ENCODE results near the gene GCGR. TPM values are rescaled to one million over a fixed set of nuclear protein-coding genes. Genes with fewer than 3 reads are reported as not detected.
A peak's percentile ranks its signal among the peaks of the same experiment; 100 is the strongest.

Gene GCGR
- total and polyA plus RNA-seq, 2 of the 13 experiments (the other 11 are each of a cell fraction or from before 2014, with no cell fraction given): 0.04 to 0.13 TPM

DNA sequence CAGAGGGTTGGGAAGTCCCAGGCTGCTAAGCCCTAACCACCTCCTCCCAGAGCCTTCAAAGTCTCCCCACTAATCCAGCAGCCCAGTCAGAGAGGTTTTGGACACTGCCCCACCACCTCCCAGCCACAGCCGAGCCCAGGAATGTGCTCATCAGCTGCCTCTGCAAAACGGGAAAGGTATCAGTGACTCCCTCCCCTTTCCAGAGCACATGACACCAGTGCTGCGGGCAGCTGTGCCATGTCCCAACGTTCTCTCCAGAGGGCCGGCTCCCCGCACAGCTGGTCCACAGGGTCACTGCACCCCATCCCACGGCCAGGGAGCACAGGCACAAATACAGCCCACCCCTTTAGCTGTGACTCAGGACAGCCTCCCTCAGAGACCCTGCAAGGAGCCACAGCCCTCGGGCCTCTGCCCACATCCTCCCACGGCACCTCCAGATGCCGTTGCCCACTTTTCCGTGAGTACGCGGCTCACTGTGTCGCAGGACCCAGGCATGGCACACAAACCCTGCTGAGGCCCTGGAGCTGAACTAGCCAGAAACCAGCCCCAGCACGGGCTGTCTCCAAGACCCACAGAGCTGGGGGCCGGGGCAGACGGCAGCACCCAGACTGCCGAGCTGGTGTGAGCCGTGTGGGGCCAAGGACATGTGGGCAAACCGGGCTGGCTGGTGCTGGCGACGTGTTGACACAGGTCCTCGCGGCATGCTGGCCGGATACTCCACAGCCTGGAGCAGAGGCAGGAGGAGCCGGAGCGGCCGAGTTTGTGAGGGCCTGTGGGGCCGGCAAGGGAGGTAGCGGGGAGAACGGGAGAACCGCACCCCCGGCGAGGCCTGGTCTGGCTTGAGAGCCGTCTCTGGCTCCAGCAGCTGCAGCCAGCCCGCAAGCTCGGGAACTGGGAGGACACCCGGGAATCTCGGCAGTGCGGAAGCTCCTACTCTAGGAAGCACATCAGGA, 37.2 kb downstream of the GCGR start (continued):
- TF ChIP-seq PCBP2 (optimal IDR thresholded peaks at IDR 0.05; ENCODE audit: low read depth, low read length, poor library complexity, severe bottlenecking) (no peak), ATAD3A (CRISPR knock-in tag; IDR thresholded peaks at IDR 0.05) (no peak), ZSCAN21 (CRISPR knock-in tag; IDR thresholded peaks at IDR 0.05; ENCODE audit: borderline replicate concordance) (no peak), NFKB2 (CRISPR knock-in tag; IDR thresholded peaks at IDR 0.05; ENCODE audit: borderline replicate concordance) (no peak), RXRA (CRISPR knock-in tag; IDR thresholded peaks at IDR 0.05) (0 out of 2 replicates have a peak, but pooled peaks have one; percentile 23)
- TF ChIP-seq, protein P1, sequence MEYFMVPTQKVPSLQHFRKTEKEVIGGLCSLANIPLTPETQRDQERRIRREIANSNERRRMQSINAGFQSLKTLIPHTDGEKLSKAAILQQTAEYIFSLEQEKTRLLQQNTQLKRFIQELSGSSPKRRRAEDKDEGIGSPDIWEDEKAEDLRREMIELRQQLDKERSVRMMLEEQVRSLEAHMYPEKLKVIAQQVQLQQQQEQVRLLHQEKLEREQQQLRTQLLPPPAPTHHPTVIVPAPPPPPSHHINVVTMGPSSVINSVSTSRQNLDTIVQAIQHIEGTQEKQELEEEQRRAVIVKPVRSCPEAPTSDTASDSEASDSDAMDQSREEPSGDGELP (IDR thresholded peaks at IDR 0.05; ENCODE audit: borderline replicate concordance, low read depth): no peak
- TF ChIP-seq, protein P2, sequence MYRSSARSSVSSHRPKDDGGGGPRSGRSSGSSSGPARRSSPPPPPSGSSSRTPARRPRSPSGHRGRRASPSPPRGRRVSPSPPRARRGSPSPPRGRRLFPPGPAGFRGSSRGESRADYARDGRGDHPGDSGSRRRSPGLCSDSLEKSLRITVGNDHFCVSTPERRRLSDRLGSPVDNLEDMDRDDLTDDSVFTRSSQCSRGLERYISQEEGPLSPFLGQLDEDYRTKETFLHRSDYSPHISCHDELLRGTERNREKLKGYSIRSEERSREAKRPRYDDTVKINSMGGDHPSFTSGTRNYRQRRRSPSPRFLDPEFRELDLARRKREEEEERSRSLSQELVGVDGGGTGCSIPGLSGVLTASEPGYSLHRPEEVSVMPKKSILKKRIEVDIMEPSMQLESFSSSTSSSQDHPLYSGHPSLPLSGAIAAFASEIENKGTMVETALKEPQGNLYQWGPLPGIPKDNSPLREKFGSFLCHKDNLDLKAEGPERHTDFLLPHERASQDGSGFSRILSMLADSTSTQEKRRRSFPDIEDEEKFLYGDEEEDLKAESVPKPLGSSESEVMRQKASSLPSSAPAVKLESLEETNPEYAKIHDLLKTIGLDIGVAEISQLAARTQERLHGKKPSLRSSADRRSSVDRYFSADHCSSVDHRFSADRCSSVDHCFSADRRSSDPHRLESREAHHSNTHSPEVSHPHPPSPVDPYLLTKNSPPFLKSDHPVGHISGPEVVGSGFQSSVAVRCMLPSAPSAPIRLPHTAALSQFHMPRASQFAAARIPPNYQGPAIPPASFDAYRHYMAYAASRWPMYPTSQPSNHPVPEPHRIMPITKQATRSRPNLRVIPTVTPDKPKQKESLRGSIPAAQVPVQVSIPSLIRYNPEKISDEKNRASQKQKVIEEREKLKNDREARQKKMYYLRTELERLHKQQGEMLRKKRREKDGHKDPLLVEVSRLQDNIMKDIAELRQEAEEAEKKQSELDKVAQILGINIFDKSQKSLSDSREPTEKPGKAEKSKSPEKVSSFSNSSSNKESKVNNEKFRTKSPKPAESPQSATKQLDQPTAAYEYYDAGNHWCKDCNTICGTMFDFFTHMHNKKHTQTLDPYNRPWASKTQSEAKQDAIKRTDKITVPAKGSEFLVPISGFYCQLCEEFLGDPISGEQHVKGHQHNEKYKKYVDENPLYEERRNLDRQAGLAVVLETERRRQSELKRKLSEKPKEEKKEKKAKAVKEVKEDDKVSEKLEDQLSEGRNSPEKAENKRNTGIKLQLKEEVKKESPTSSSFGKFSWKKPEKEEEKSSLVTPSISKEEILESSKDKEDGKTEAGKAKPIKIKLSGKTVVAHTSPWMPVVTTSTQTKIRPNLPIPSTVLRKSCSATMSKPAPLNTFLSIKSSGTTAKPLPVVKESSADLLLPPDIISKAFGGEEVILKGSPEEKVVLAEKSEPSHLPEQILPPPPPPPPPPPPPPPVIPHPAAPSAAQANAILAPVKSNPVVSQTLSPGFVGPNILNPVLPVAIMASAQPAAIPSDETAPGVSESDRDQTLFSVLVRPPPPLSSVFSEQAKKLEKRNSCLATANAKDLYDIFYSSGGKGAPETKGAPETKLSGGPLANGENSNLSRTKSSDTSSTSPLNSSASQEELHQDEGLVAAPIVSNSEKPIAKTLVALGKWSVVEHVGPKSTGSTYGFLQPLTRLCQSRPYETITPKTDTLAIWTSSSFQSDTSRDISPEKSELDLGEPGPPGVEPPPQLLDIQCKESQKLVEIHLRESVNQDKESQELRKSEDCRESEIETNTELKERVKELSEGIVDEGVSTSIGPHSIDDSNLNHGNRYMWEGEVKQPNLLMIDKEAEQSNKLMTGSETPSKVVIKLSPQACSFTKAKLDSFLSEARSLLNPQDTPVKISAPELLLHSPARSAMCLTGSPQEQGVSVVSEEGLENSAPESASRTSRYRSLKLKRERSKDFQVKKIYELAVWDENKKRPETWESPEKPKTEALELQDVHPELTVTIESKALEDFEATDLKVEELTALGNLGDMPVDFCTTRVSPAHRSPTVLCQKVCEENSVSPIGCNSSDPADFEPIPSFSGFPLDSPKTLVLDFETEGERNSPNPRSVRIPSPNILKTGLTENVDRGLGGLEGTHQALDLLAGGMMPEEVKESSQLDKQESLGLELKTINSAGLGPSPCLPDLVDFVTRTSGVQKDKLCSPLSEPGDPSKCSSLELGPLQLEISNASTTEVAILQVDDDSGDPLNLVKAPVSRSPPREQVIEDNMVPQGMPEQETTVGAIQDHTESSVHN (CRISPR knock-in tag; IDR thresholded peaks at IDR 0.05): no peak
- TF ChIP-seq, protein P3, sequence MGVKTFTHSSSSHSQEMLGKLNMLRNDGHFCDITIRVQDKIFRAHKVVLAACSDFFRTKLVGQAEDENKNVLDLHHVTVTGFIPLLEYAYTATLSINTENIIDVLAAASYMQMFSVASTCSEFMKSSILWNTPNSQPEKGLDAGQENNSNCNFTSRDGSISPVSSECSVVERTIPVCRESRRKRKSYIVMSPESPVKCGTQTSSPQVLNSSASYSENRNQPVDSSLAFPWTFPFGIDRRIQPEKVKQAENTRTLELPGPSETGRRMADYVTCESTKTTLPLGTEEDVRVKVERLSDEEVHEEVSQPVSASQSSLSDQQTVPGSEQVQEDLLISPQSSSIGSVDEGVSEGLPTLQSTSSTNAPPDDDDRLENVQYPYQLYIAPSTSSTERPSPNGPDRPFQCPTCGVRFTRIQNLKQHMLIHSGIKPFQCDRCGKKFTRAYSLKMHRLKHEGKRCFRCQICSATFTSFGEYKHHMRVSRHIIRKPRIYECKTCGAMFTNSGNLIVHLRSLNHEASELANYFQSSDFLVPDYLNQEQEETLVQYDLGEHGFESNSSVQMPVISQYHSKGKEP (CRISPR knock-in tag; IDR thresholded peaks at IDR 0.05): no peak
- TF ChIP-seq, protein P4, sequence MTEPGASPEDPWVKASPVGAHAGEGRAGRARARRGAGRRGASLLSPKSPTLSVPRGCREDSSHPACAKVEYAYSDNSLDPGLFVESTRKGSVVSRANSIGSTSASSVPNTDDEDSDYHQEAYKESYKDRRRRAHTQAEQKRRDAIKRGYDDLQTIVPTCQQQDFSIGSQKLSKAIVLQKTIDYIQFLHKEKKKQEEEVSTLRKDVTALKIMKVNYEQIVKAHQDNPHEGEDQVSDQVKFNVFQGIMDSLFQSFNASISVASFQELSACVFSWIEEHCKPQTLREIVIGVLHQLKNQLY (CRISPR knock-in tag; IDR thresholded peaks at IDR 0.05): no peak
- TF ChIP-seq, protein P5, sequence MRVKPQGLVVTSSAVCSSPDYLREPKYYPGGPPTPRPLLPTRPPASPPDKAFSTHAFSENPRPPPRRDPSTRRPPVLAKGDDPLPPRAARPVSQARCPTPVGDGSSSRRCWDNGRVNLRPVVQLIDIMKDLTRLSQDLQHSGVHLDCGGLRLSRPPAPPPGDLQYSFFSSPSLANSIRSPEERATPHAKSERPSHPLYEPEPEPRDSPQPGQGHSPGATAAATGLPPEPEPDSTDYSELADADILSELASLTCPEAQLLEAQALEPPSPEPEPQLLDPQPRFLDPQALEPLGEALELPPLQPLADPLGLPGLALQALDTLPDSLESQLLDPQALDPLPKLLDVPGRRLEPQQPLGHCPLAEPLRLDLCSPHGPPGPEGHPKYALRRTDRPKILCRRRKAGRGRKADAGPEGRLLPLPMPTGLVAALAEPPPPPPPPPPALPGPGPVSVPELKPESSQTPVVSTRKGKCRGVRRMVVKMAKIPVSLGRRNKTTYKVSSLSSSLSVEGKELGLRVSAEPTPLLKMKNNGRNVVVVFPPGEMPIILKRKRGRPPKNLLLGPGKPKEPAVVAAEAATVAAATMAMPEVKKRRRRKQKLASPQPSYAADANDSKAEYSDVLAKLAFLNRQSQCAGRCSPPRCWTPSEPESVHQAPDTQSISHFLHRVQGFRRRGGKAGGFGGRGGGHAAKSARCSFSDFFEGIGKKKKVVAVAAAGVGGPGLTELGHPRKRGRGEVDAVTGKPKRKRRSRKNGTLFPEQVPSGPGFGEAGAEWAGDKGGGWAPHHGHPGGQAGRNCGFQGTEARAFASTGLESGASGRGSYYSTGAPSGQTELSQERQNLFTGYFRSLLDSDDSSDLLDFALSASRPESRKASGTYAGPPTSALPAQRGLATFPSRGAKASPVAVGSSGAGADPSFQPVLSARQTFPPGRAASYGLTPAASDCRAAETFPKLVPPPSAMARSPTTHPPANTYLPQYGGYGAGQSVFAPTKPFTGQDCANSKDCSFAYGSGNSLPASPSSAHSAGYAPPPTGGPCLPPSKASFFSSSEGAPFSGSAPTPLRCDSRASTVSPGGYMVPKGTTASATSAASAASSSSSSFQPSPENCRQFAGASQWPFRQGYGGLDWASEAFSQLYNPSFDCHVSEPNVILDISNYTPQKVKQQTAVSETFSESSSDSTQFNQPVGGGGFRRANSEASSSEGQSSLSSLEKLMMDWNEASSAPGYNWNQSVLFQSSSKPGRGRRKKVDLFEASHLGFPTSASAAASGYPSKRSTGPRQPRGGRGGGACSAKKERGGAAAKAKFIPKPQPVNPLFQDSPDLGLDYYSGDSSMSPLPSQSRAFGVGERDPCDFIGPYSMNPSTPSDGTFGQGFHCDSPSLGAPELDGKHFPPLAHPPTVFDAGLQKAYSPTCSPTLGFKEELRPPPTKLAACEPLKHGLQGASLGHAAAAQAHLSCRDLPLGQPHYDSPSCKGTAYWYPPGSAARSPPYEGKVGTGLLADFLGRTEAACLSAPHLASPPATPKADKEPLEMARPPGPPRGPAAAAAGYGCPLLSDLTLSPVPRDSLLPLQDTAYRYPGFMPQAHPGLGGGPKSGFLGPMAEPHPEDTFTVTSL (CRISPR knock-in tag; IDR thresholded peaks at IDR 0.05; ENCODE audit: borderline replicate concordance): no peak

Data from HepG2 (cell line).